GM12891 (cell line): Measurements from ENCODE around the gene ZNF443.
"Not testable (repeated sequence)": the region's sequence is repeated elsewhere in the genome, so short reads cannot be mapped to it uniquely, and the experiment has no call there.

Experiments used
- DNase-seq: peaks from one replicate; pipeline ENCODE4 v3.0.0; 2011; ENCODE audit warnings: low spot score; ENCODE audit not compliant: insufficient read length
- FAIRE-seq: peaks from 2 replicates; lab custom pipeline; 2011; peaks lifted over from hg19 to GRCh38; lab: Jason Lieb, UNC
- PAX5 ChIP-seq: IDR thresholded peaks from 2 replicates; pipeline ENCODE4 v1.6.1; 2011; ENCODE audit warnings: low read length, moderate library complexity, mild to moderate bottlenecking; ENCODE audit not compliant: insufficient read depth, severe bottlenecking
- POLR2A ChIP-seq: IDR thresholded peaks from 2 replicates; pipeline ENCODE4 v1.6.1; 2011; ENCODE audit warnings: low read depth, low read length, control low read depth
- POLR2AphosphoS5 ChIP-seq: IDR thresholded peaks from 2 replicates; pipeline ENCODE4 v1.6.1; 2011; ENCODE audit warnings: low read depth, low read length, control low read depth
- POU2F2 ChIP-seq: IDR thresholded peaks from 2 replicates; pipeline ENCODE4 v1.6.1; 2011; ENCODE audit warnings: low read depth, mild to moderate bottlenecking, control low read depth, low read length, moderate library complexity
- SPI1 ChIP-seq: IDR thresholded peaks from 2 replicates; pipeline ENCODE4 v1.6.1; 2011; ENCODE audit warnings: low read depth, low read length, control low read depth
- TAF1 ChIP-seq: IDR thresholded peaks from 2 replicates; pipeline ENCODE4 v1.6.1; 2011; ENCODE audit warnings: low read depth, low read length, control low read depth

Gene ZNF443

DNA sequence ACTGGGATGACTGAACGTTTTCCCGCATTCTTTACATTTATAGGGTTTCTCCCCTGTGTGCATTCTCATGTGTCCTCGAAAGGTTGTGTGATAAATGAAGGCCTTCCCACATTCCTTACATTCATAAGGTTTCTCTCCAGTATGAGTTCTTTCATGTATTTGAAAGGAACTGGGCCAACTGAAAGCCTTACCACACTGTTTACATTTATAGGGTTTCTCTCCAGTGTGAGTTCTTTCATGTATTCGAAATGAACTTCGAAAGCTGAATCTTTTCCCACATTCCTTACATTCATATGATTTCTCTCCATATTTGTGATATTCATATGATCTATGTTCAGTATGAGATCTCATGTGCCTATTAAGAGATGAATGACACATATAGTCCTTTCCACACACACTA lies 24.4 kb upstream of the ZNF443 start:
- TF ChIP-seq SPI1 (no peak), PAX5 (no peak), POLR2A (no peak), POU2F2 (no peak), POLR2AphosphoS5 (no peak), TAF1 (no peak)
- no peak for FAIRE-seq

DNA sequence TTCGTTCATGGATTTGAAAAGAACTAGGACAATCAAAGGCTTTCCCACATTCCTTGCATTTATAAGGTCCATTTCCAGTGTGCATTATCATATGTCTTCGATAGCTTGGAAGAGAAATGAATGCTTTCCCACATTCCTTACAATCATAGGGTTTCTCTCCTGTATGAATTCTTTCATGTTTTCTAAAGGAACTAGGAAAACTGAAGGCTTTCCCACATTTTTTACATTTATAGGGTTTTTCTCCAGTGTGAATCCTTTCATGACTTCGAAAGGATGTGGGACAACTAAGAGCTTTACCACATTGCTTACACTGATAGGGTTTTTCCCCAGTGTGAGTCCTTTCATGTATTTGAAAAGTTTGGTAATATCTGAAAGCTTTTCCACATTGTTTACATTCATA lies 23.9 kb upstream of the ZNF443 start:
- FAIRE-seq, result no peak
- DNase-seq, result no peak
- no peak for TF ChIP-seq POLR2AphosphoS5
- no peak for TF ChIP-seq TAF1
- TF ChIP-seq SPI1, result no peak
- TF ChIP-seq POU2F2, result no peak
- TF ChIP-seq PAX5, result no peak
- no peak for TF ChIP-seq POLR2A

More for the DNA sequence above, 24.4 kb upstream of the ZNF443 start:
- no peak for DNase-seq

DNA sequence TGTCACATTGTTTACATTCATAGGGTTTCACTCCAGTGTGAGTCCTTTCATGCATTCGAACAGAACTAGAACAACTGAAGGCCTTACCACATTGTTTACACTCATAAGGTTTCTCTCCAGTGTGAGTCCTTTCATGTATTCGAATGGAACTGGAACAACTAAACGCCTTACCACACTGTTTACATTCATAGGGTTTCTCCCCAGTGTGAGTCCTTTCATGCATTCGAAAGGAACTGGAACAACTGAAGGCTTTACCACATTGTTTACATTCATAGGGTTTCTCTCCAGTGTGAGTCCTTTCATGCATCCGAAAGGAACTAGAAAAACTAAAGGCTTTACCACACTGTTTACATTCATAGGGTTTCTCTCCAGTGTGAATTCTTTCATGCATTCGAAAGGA lies 23.3 kb upstream of the ZNF443 start:
- DNase-seq, FAIRE-seq: not testable (repeated sequence)

DNA sequence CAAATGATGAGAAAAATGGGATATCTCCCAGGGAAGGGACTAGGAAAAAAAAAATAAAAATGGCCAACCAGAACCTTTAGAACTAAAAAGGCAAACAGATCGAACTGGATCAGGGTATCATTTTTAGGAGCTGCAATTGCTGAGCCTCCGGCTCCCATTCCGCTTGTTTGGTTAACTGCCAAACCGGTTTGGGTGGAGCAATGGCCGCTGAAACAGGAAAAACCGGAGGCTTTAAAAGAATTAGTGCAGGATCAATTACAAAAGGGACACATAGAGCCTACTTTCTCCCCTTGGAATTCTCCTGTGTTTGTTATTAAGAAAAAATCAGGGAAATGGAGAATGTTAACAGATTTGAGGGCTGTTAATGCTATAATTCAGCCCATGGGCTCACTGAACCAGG lies 12.7 kb upstream of the ZNF443 start:
- FAIRE-seq (no peak), DNase-seq (no peak)
- no peak for TF ChIP-seq POU2F2
- TF ChIP-seq PAX5, result no peak
- TF ChIP-seq TAF1, result no peak
- TF ChIP-seq POLR2A, result no peak
- TF ChIP-seq SPI1, result no peak
- TF ChIP-seq POLR2AphosphoS5, result no peak

DNA sequence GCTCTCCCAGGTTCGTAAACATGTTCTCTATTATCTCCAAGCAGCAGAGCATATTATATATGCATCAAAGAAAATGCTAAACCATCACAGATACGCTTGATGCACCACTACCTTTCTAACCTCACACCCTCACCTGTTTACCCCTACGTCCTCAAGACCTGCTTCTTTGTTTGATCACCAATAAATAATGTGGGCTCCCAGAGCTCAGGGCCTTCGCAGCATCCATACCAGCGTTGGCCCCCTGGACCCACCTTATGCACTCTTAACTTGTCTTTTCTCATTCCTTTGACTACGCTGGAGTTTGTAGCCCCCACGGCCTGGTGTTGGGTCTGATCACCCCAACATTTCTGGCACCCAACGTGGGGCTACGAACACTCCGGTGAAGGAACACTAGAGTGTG lies 10.0 kb upstream of the ZNF443 start:
- no peak for FAIRE-seq

DNA sequence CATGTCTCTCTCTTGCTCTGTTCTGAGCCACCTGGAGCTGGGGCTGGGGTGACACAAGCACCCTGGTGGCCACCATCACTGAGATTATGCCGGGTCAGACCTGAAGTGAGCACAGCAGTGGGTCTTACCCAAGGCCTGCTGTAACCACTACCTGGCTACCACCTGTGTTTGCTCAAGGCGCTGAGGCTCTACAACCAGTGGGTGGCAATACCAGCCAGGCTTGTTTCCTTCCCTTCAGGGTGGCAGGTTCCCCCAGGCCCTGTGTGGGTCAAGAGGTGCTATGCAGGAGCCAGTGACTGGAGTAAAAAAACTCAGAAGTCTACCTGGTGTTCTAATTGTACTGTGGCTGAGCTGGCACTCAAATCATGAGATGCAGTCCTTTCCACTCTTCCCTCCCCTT lies 8.0 kb upstream of the ZNF443 start:
- DNase-seq (no peak), FAIRE-seq (no peak)
- TF ChIP-seq SPI1, result no peak
- TF ChIP-seq TAF1, result no peak

More for the DNA sequence above, 10.0 kb upstream of the ZNF443 start:
- no peak for DNase-seq
- TF ChIP-seq POU2F2 (no peak), POLR2AphosphoS5 (no peak), SPI1 (no peak), POLR2A (no peak), TAF1 (no peak), PAX5 (no peak)

DNA sequence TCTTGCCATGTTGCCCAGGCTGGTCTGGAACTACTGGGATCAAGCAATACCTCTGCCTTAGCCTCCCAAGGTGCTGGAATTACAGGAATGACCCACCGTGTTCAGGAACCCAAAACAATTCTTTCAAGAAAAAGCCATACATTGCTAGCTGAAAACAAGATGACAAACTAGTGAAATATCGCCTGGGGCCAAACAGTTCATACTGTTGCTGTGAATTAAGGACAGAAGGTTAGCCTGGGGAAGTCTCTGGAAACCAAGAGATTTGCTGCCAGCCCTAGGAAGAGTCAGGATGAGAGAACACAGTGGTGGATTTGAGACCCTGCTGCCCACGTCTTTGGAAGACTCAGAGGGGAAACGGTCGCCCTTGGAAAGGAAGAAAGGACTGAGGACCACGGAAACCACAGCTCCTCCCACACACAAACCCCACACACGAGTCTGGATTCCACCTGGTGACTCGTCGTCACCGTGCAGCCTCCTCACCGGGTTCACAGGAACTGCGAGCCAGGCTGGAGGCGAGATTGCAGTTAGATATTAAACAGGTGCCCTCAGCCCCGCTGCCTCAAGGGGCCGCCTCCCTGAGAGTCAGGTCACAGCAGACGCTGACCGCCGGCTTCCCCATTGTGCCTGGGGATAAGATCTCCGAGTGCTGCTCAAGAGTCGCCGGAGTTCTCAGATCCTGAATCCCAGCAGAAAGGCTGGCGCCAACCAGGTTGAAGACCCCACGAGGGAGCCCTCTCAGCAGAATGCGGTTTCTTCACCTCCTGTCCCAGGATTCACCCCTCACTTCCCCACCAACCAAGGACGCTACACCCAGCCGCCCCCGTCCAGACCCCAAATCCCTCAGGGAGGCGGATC lies 908 bp downstream of the ZNF443 start:
- DNase-seq, result not testable (repeated sequence)

DNA sequence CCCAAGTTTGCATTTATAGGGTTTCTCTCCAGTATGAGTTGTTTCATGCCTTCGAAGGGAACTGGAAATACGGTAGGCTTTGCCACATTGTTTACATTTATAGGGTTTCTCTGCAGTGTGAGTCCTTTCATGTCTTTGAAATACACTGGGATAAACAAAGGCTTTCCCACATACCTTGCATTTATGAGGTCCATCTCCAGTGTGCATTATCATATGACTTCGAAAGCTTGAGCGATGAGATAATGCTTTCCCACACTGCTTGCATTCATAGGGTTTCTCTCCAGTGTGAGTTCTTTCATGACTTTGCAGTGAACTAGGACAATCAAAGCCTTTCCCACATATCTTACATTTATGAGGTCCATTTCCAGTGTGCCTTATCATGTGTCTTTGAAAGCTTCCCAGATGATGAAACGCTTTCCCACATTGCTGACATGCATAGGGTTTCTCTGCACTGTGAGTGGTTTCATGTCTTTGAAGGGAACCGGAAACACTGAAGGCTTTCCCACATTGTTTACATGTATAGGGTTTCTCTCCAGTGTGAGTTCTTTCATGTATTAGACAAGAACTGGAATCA lies 10.0 kb downstream of the ZNF443 start:
- not testable (repeated sequence) for DNase-seq, FAIRE-seq

More for the DNA sequence above, 908 bp downstream of the ZNF443 start:
- peak; percentile 71 for FAIRE-seq

DNA sequence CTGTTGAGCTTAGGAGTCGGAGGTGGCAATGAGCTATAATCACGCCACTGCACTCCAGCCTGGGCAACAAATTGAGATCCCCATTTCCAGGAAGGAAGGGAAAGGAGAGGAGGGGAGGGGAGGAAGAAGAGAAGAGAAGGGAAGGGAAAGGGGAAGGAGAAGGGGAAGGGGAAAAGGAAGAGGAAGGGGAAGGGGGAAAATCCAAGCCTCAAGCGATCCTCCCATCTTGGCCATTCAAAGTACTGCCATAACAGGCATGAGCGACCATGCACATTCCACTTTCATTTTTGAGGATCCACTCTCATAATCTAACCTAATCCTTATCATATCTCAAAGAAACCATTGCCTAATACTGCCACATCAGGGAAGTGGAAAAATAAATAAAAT lies 14.9 kb downstream of the ZNF443 start:
- DNase-seq (no peak), FAIRE-seq (no peak)
- TF ChIP-seq PAX5 (no peak), POU2F2 (no peak), POLR2A (no peak), POLR2AphosphoS5 (no peak), TAF1 (no peak), SPI1 (no peak)

DNA sequence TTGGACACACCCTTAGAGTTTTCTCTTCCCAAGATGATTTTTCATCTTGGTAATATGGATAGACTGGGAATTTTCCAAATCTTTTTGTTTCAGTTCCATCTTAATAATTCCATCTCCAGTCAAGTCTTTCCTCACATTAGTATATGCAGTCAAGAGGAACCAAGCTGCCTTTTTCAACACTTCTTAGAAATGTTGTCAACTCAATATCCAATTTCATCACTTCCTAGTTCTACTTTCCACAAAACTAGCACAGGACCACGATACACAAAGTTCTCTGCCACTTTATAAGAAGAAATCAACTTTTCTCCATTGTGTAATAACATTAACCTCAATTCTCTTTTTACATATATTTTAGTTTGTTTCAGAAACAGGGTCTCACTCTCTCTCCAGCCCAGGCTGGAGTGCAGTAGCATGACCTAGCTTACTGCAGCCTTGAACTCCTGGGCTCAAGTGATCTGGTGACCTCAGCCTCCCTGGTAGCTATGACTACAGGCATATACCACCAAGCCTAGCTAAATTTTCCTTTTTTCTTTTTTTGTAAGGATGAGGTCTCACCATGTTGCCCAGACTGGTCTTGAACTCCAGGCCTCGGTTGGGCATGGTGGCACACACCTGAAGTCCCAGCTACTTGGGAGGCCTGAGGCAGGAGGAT lies 15.5 kb downstream of the ZNF443 start:
- DNase-seq (no peak), FAIRE-seq (no peak)
- TF ChIP-seq PAX5 (no peak), POLR2A (no peak), POLR2AphosphoS5 (no peak), SPI1 (no peak), POU2F2 (no peak), TAF1 (no peak)

DNA sequence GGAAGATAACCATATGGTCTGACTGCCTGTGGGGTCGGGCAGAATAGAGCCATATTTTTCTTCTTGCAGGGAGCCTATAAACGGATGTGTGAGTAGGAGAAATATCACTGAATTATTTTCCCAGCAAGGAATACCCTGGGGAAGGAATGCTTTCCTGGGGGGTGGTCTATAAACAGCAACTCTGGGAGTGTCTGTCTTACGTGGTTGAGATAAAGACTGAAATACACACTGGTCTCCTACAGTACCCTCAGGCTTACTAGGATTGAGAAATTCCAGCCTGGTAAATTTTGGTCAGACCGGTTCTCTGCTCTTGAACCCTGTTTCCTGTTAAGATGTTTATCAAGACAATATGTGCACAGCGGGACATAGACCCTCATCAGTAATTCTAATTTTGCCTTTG lies 23.5 kb downstream of the ZNF443 start:
- FAIRE-seq, DNase-seq: not testable (repeated sequence)
